ENCODE results near the gene NFKBIB.

NFKBIB gene

DNA sequence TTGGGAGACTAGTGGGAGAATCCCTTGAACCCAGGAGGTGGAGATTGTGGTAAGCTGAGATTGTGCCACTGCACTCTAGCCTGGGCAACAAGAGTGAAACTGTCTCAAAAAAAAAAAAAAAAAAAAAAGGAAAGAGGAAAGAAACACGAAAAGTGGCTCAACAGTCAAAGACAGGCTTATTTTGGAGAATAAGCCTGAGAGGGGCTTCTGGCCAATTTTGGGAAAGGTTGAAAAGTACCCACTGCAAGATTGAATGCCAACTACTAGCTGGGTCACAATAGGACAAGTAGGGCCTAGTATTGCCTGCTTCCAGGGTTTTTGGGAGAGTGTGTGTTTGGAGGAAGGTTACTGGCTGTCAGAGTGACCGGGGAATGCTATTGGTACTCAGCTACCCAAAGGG, 58.5 kb downstream of the NFKBIB start:
- no peak for DNase-seq (ENCODE audit: low spot score)
